Heart left ventricle (tissue), 16 donors: ENCODE results near the gene TTI1. TPM values are rescaled to one million over a fixed set of nuclear protein-coding genes. Genes with fewer than 3 reads are reported as not detected.

Experiments
- ATAC-seq, 4 donors: fragments of 200-7000 bp; cut with Tn5 transposase; one replicate each; pipeline ENCODE4 v1.9.1; 2020 to 2022; ENCODE audit warnings: moderate library complexity in 4 of 4, mild to moderate bottlenecking in 3 of 4, moderate number of reproducible peaks in 1 of 4
- DNase-seq, 5 donors: peaks; one replicate each; pipeline ENCODE4 v3.0.0-alpha.2; 2020
- H3K27ac ChIP-seq, 12 donors: fragments of 200-600 bp; sonication (generic) in 4 of 12; one replicate each; pipeline versions ENCODE4 v1.5.0 to v1.8.0; 2016 to 2022; ENCODE audit warnings: mild to moderate bottlenecking in 2 of 12
- H3K27me3 ChIP-seq, 9 donors: fragments of 200-600 bp; sonication (generic) in 2 of 9; one replicate each; pipeline versions ENCODE4 v1.5.1 to v1.8.0; 2016 to 2022; ENCODE audit warnings: mild to moderate bottlenecking in 3 of 9
- H3K36me3 ChIP-seq, 9 donors: fragments of 200-600 bp; sonication (generic) in 2 of 9; one replicate each; pipeline versions ENCODE4 v1.5.0 to v1.8.0; 2018 to 2022; ENCODE audit warnings: mild to moderate bottlenecking in 2 of 9
- H3K4me1 ChIP-seq, 12 donors: fragments of 200-600 bp; sonication (generic) in 4 of 12; one replicate each; pipeline versions ENCODE4 v1.5.0 to v1.8.0; 2016 to 2022; ENCODE audit warnings: mild to moderate bottlenecking in 3 of 12
- H3K4me3 ChIP-seq, 12 donors: fragments of 200-600 bp; sonication (generic) in 4 of 12; one replicate each; pipeline versions ENCODE4 v1.5.0 to v1.8.0; 2017 to 2022; ENCODE audit warnings: mild to moderate bottlenecking in 9 of 12, moderate library complexity in 4 of 12
- H3K9me3 ChIP-seq, 12 donors: fragments of 200-600 bp; sonication (generic) in 4 of 12; one replicate each; pipeline versions ENCODE4 v1.5.0 to v1.8.0; 2016 to 2022; ENCODE audit warnings: mild to moderate bottlenecking in 1 of 12
- POLR2A ChIP-seq, 2 donors: fragments of 450-650 bp; IDR thresholded peaks; one replicate each; pipeline ENCODE4 v1.6.1; 2017; ENCODE audit warnings: antibody characterized with exemption in 2 of 2, mild to moderate bottlenecking in 2 of 2, moderate library complexity in 2 of 2
- WGBS, 4 donors: extraction: QIAGEN DNeasy Blood & Tissue Kit in 2 of 4; methylation state at CpG; one replicate each; pipeline versions ENCODE4 v1.1.5 to v1.1.7; 2013 to 2018; 5-methylcytosine and 5-hydroxymethylcytosine counted together
- intact Hi-C, 10 donors: fragments of 100-400 bp; cut with DNase I; formaldehyde crosslinking; loops; one replicate each; pipeline versions ENCODE4 v1.11.1 to v1.14.2; 2022
- long read RNA-seq, 3 donors: library from polyadenylated mRNA; unstranded; transcript quantifications; one replicate each; pipeline ENCODE4 v2.0.0, GENCODE V29; 2020 to 2021
- polyA plus RNA-seq, 2 donors: library from polyadenylated mRNA; stranded (reverse); fragments of 200-250 nt; gene quantifications; one replicate each; pipeline ENCODE4 v1.2.3, GENCODE V29; 2013
- total RNA-seq, 9 donors: library from RNA; depleted of rRNA in 2 of 9; stranded (reverse); fragments of >200 nt in 2 of 9; fragmentation: NEBNext Ultra II Directional in 3 of 9; extraction: Animal tissue kit (Norgen Biotek cat#: 25700) in 3 of 9; gene quantifications; one replicate each; pipeline versions ENCODE4 v1.1.0 to v1.2.4, GENCODE V29; 2016 to 2023
- TF ChIP-seq, protein P1 (sequence below), 12 donors: fragments of 200-600 bp; sonication (generic) in 4 of 12; IDR thresholded peaks; one replicate each; pipeline versions ENCODE4 v1.5.0 to v1.8.0; 2018 to 2022; ENCODE audit warnings: antibody characterized with exemption in 12 of 12, mild to moderate bottlenecking in 5 of 12
- donor health status: ischemic (EF 13 %, LVEDD 7.1; RV severe dilation, severe dysfunction).
- donor health status: healthy with polysubstance abuse.
- donor health status: DM: no; HTN: yes; CAD: no.
- donor health status: DM: no; HTN: no; CAD: no.
- donor health status: ischemic (EF 25% LVEDD 6.9; RV normal size, moderate dysfunction).
- donor health status: ischemic (EF 25% LVEDD 5.7; RV mildly dilated, moderate dysfunction).
- donor health status: healthy.
- donor health status: DM: yes; HTN: yes; CAD: no.
- donor health status: ischemic (EF 35%, LVEDD 5.7; RV mildly dilated, moderate dysfunction).
- donor health status: nonischemic (EF 11% LVEDD 7.7; RV severe dilation, severe dysfunction).
- donor health status: DM: yes; HTN: yes; CAD: no.
- donor health status: PGD.
- donor health status: ischemic (EF 29% LVEDD 5.4; RV normal size, mild dysfunction).
- donor health status: nonischemic (EF 23%, LVEDD 6.1; RV moderate dilation, normal function).

The TTI1 gene
- total RNA-seq (10 to 100 TPM in 8 of 9 donors, 1 to 10 TPM in 1; 9.7 to 13.3 (median 11.0) TPM), polyA plus RNA-seq (10 to 100 TPM in 1 of 2 donors, 1 to 10 TPM in 1; 7.3 to 10.9 TPM)
- long read RNA-seq, donor 1, transcript TTI1-201 (8 exons, 3,825 nt), result major isoform, 9 of 15 reads
- long read RNA-seq, donor 1, partial matches to known transcripts, result 3 of 15 reads
- long read RNA-seq, donor 1, other reads (novel, unspliced or antisense), result 1 of 15 reads
- long read RNA-seq, donor 2, transcript TTI1-201 (8 exons, 3,825 nt), result major isoform, 24 of 37 reads
- long read RNA-seq, donor 2, partial matches to known transcripts, result 2 of 37 reads
- long read RNA-seq, donor 2, other reads (novel, unspliced or antisense), result 8 of 37 reads
- long read RNA-seq, donor 3, transcript TTI1-201 (8 exons, 3,825 nt), result major isoform, 12 of 19 reads
- long read RNA-seq, donor 3, partial matches to known transcripts, result 2 of 19 reads
- long read RNA-seq, donor 3, other reads (novel, unspliced or antisense), result 4 of 19 reads

DNA sequence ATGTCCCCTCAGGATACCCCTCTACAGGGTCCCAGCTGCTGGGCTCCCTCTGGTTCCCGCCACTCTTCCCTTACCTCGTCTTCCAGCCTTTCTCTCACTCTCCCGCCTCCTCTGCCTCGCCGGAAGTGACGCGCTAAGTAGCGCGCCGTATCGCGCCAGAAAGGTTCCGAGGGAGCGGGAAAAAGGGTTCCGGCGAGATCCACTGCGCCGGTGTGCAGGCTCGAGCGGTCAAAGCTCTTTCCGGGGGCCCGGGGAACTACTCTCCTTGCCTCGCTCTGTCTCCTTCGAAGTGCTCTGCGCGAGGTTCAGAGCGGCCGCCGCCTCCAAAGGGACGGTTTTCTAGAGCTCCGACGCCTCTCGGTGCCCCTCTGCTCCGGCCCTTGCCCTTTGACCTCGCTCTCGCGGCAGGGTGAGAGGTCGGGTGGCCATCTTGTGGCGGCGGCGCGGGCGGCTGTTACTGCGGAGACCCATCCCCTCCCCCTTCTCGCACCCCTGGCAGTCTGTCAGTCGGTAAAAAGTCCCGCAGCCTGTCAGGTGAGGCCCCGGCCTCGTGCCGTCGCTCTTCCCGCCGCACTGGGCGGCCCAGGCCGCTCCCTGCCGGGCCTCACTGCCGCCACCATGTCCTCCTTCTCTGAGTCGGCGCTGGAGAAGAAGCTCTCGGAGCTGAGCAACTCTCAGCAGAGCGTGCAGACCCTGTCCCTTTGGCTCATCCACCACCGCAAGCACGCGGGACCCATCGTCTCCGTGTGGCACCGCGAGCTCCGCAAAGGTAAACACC lies at the start of gene TTI1, which contains the start of gene RPRD1B:
Gene TTI1, minus strand, starts transcription at position 127 of the 778 bp plus-strand sequence. CDS start 19,640 bp downstream, outside the sequence.
Gene RPRD1B, plus strand, starts transcription at position 417 of the 778 bp plus-strand sequence. Its CDS starts 202 bp downstream, at position 619.
- peak in 1 of 2 donors; percentile 70 for TF ChIP-seq POLR2A (IDR thresholded peaks at IDR 0.05)
- TF ChIP-seq, protein P1, sequence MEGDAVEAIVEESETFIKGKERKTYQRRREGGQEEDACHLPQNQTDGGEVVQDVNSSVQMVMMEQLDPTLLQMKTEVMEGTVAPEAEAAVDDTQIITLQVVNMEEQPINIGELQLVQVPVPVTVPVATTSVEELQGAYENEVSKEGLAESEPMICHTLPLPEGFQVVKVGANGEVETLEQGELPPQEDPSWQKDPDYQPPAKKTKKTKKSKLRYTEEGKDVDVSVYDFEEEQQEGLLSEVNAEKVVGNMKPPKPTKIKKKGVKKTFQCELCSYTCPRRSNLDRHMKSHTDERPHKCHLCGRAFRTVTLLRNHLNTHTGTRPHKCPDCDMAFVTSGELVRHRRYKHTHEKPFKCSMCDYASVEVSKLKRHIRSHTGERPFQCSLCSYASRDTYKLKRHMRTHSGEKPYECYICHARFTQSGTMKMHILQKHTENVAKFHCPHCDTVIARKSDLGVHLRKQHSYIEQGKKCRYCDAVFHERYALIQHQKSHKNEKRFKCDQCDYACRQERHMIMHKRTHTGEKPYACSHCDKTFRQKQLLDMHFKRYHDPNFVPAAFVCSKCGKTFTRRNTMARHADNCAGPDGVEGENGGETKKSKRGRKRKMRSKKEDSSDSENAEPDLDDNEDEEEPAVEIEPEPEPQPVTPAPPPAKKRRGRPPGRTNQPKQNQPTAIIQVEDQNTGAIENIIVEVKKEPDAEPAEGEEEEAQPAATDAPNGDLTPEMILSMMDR (IDR thresholded peaks at IDR 0.05), result peak in 2 of 12 donors; percentile 29 to 34
- Histone ChIP-seq H3K4me1 (peaks cover 6 to 61% (median 47%) of the 10 kb centered on the region in 12 donors), H3K9me3 (peaks cover 0 to 6% (median 0%) of the 10 kb centered on the region in 12 donors), H3K4me3 (peak within 1 kb of the TSS; percentile 42 to 98 (median 84)), H3K27ac (peak within 1 kb of the TSS; percentile 88 to 100 (median 95)), H3K27me3 (no peaks in the 10 kb centered on the region), H3K36me3 (peaks cover 0 to 23% (median 6%) of the 10 kb centered on the region in 9 donors)
- peak; percentile 91 to 94 (median 93) for DNase-seq
- 0 to 1% (median 0%) methylated on average over 57 to 69 of the region's 69 CpGs for WGBS, 4 donors
- ATAC-seq, result peak; percentile 96 to 98 (median 98)
- intact Hi-C loops, result loop anchor here in 1 of 10 donors (10.0 kb wide), 1 partner anchor 469 kb away; no protein-coding TSS in a partner anchor

DNA sequence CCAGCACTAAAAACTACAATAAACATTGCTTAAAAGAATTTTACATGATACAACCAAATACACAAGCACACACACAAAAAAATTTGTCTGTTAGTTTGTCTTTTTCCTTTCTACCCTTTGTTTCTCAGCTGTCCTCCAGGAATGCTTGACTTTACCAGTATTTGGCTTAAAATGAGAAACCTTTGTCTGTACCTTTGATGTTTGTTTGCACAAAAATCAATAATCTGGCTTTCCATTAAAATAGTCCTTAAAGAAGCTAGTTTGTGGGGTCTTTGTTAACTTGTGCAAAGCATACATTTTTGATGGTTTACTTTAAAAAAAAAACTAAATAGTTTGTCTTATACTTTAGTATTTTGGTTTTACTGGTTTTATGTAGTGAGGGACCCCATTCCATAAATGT lies 49.6 kb upstream of the TTI1 start:
- intact Hi-C loops, result no loop called here

DNA sequence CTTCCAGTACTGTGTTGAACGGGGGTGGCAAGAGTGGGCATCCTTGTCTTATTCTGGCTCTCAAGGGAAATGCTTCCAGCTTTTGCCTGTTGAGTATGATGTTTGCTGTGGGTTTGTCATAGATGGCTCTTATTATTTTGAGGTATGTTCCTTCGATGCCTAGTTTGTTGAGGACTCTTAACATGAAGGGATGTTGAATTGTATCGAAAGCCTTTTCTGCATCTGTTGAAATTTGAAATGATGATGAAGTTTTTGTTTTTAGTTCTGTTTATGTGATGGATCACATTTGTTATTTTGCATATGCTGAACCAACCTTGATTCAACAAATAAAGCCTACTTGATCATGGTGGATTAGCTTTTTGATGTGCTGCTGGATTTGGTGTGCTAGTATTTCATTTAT lies 48.3 kb upstream of the TTI1 start:
- Histone ChIP-seq H3K4me3 (no peak overlapping the region), H3K4me1 (peaks cover 0 to 45% (median 29%) of the 10 kb centered on the region in 12 donors), H3K9me3 (peaks cover 0 to 3% (median 0%) of the 10 kb centered on the region in 12 donors), H3K36me3 (peaks cover 0 to 76% (median 29%) of the 10 kb centered on the region in 9 donors), H3K27me3 (no peaks in the 10 kb centered on the region), H3K27ac (peak overlapping the region in 1 of 12 donors; percentile 15)
- intact Hi-C loops, result no loop called here
- WGBS, 4 donors, result 57 to 77% (median 67%) methylated on average over 3 of the region's 3 CpGs
- DNase-seq (no peak), ATAC-seq (no peak)
- TF ChIP-seq, protein P1 (IDR thresholded peaks at IDR 0.05), result no peak
- TF ChIP-seq POLR2A (IDR thresholded peaks at IDR 0.05), result no peak

More for the DNA sequence above, 49.6 kb upstream of the TTI1 start:
- Histone ChIP-seq H3K4me1 (peaks cover 0 to 33% (median 25%) of the 10 kb centered on the region in 12 donors), H3K9me3 (peaks cover 0 to 3% (median 0%) of the 10 kb centered on the region in 12 donors), H3K27me3 (no peaks in the 10 kb centered on the region), H3K4me3 (no peak overlapping the region), H3K36me3 (peaks cover 0 to 79% (median 34%) of the 10 kb centered on the region in 9 donors), H3K27ac (peak overlapping the region in 10 of 12 donors; percentile 15 to 88 (median 76))
- ATAC-seq (no peak), DNase-seq (no peak)
- TF ChIP-seq POLR2A (IDR thresholded peaks at IDR 0.05), result no peak
- TF ChIP-seq, protein P1 (IDR thresholded peaks at IDR 0.05), result no peak
